Measurements from ENCODE around the gene GPR146.

GPR146 gene

GRCh38 chr7:1057416-1058291, 13.3 kb downstream of the GPR146 start:
- Mint-ChIP-seq H3K4me3 (peak overlapping the region; percentile 30), H3K27me3 (no peaks in the 10 kb centered on the region), H3K36me3 (no peaks in the 10 kb centered on the region), H3K27ac (no peak overlapping the region), H3K4me1 (peaks cover 29% of the 10 kb centered on the region), H3K9me3 (no peaks in the 10 kb centered on the region)

- Mint-ChIP-seq H3K4me3 (no peak overlapping the region), H3K27ac (no peak overlapping the region), H3K9me3 (no peaks in the 10 kb centered on the region), H3K4me1 (peaks cover 29% of the 10 kb centered on the region), H3K27me3 (no peaks in the 10 kb centered on the region), H3K36me3 (no peaks in the 10 kb centered on the region)
Measured at GRCh38 chr7:1058311-1058710, 14.0 kb downstream of the GPR146 start.

GRCh38 chr7:1058821-1059199, 14.5 kb downstream of the GPR146 start:
- no peaks in the 10 kb centered on the region for H3K27me3 Mint-ChIP-seq
- peaks cover 29% of the 10 kb centered on the region for H3K4me1 Mint-ChIP-seq
- H3K27ac Mint-ChIP-seq, result no peak overlapping the region
- H3K36me3 Mint-ChIP-seq, result no peaks in the 10 kb centered on the region
- H3K9me3 Mint-ChIP-seq, result no peaks in the 10 kb centered on the region
- peak overlapping the region; percentile 23 for H3K4me3 Mint-ChIP-seq

GRCh38 chr7:1059200-1060091, 15.1 kb downstream of the GPR146 start:
- Mint-ChIP-seq H3K4me3 (no peak overlapping the region), H3K27me3 (no peaks in the 10 kb centered on the region), H3K27ac (no peak overlapping the region), H3K4me1 (peaks cover 22% of the 10 kb centered on the region), H3K9me3 (no peaks in the 10 kb centered on the region), H3K36me3 (no peaks in the 10 kb centered on the region)

GRCh38 chr7:1060315-1061072, 16.1 kb downstream of the GPR146 start:
- Mint-ChIP-seq H3K9me3 (no peaks in the 10 kb centered on the region), H3K27ac (no peak overlapping the region), H3K4me1 (peaks cover 16% of the 10 kb centered on the region), H3K27me3 (no peaks in the 10 kb centered on the region), H3K4me3 (no peak overlapping the region), H3K36me3 (no peaks in the 10 kb centered on the region)

GRCh38 chr7:1061180-1061579, 16.8 kb downstream of the GPR146 start:
- Mint-ChIP-seq H3K36me3 (no peaks in the 10 kb centered on the region), H3K27ac (no peak overlapping the region), H3K9me3 (no peaks in the 10 kb centered on the region), H3K4me3 (no peak overlapping the region), H3K27me3 (no peaks in the 10 kb centered on the region), H3K4me1 (peaks cover 9% of the 10 kb centered on the region)

GRCh38 chr7:1062296-1063294, 18.2 kb downstream of the GPR146 start:
- Mint-ChIP-seq H3K9me3 (no peaks in the 10 kb centered on the region), H3K27me3 (no peaks in the 10 kb centered on the region), H3K27ac (no peak overlapping the region), H3K4me1 (peaks cover 9% of the 10 kb centered on the region), H3K36me3 (no peaks in the 10 kb centered on the region), H3K4me3 (no peak overlapping the region)

- H3K27me3 Mint-ChIP-seq, result no peaks in the 10 kb centered on the region
Measured at GRCh38 chr7:1063361-1063760, 19.0 kb downstream of the GPR146 start.

GRCh38 chr7:1064581-1064980, 20.2 kb downstream of the GPR146 start:
- Mint-ChIP-seq H3K27ac (no peak overlapping the region), H3K4me3 (no peak overlapping the region), H3K36me3 (no peaks in the 10 kb centered on the region), H3K4me1 (peaks cover 4% of the 10 kb centered on the region), H3K9me3 (no peaks in the 10 kb centered on the region), H3K27me3 (no peaks in the 10 kb centered on the region)

More at GRCh38 chr7:1063361-1063760, 19.0 kb downstream of the GPR146 start:
- H3K4me3 Mint-ChIP-seq, result no peak overlapping the region
- no peaks in the 10 kb centered on the region for H3K9me3 Mint-ChIP-seq
- H3K27ac Mint-ChIP-seq, result no peak overlapping the region
- H3K4me1 Mint-ChIP-seq, result peaks cover 9% of the 10 kb centered on the region
- H3K36me3 Mint-ChIP-seq, result no peaks in the 10 kb centered on the region

- Mint-ChIP-seq H3K27ac (no peak overlapping the region), H3K4me3 (peak overlapping the region; percentile 65), H3K27me3 (no peaks in the 10 kb centered on the region), H3K4me1 (peaks cover 4% of the 10 kb centered on the region), H3K36me3 (no peaks in the 10 kb centered on the region), H3K9me3 (no peaks in the 10 kb centered on the region)
Measured at GRCh38 chr7:1065263-1065584, 20.9 kb downstream of the GPR146 start.

- no peaks in the 10 kb centered on the region for H3K36me3 Mint-ChIP-seq
- peaks cover 4% of the 10 kb centered on the region for H3K4me1 Mint-ChIP-seq
- no peaks in the 10 kb centered on the region for H3K9me3 Mint-ChIP-seq
- H3K27me3 Mint-ChIP-seq, result no peaks in the 10 kb centered on the region
- H3K27ac Mint-ChIP-seq, result no peak overlapping the region
- H3K4me3 Mint-ChIP-seq, result peak overlapping the region; percentile 65
Measured at GRCh38 chr7:1065585-1066241, 21.4 kb downstream of the GPR146 start.

GRCh38 chr7:1066242-1066588, 21.9 kb downstream of the GPR146 start:
- no peaks in the 10 kb centered on the region for H3K27me3 Mint-ChIP-seq
- no peaks in the 10 kb centered on the region for H3K9me3 Mint-ChIP-seq
- no peak overlapping the region for H3K4me3 Mint-ChIP-seq
- H3K27ac Mint-ChIP-seq, result no peak overlapping the region
- H3K36me3 Mint-ChIP-seq, result no peaks in the 10 kb centered on the region
- H3K4me1 Mint-ChIP-seq, result peaks cover 4% of the 10 kb centered on the region

- Mint-ChIP-seq H3K4me3 (no peak overlapping the region), H3K27ac (no peak overlapping the region), H3K27me3 (no peaks in the 10 kb centered on the region), H3K9me3 (no peaks in the 10 kb centered on the region), H3K36me3 (no peaks in the 10 kb centered on the region), H3K4me1 (peaks cover 4% of the 10 kb centered on the region)
Measured at GRCh38 chr7:1068013-1068412, 23.7 kb downstream of the GPR146 start.

- no peaks in the 10 kb centered on the region for H3K36me3 Mint-ChIP-seq
- H3K4me1 Mint-ChIP-seq, result peaks cover 4% of the 10 kb centered on the region
- no peaks in the 10 kb centered on the region for H3K9me3 Mint-ChIP-seq
- no peak overlapping the region for H3K4me3 Mint-ChIP-seq
- no peak overlapping the region for H3K27ac Mint-ChIP-seq
- no peaks in the 10 kb centered on the region for H3K27me3 Mint-ChIP-seq
Measured at GRCh38 chr7:1068619-1069018, 24.3 kb downstream of the GPR146 start.

Data from activated naive CD4-positive, alpha-beta T cell treated with anti-CD3 and anti-CD28 coated beads, Interleukin-2, amount 50 U/mL, for 24 hours (primary cell).